T-helper 9 cell (primary cell): ENCODE data around the gene SNRNP70.

Experiments used
- DNase-seq: peaks from one replicate; pipeline ENCODE4 v3.0.0-alpha.2; 2020

The SNRNP70 gene

GRCh38 chr19:49148784-49149651, 63.8 kb downstream of the SNRNP70 start:
- DNase-seq = peak; percentile 73

GRCh38 chr19:49149652-49150105, 64.4 kb downstream of the SNRNP70 start:
- DNase-seq = no peak

GRCh38 chr19:49150106-49150943, 65.1 kb downstream of the SNRNP70 start:
- DNase-seq = peak; percentile 30

- DNase-seq = no peak
Observed at GRCh38 chr19:49150944-49151243, 65.6 kb downstream of the SNRNP70 start.

- peak; percentile 38 for DNase-seq
Observed at GRCh38 chr19:49151267-49152118, 66.2 kb downstream of the SNRNP70 start.

GRCh38 chr19:49152119-49152550, 66.9 kb downstream of the SNRNP70 start:
- no peak for DNase-seq

- DNase-seq = no peak
Observed at GRCh38 chr19:49153167-49153809, 68.0 kb downstream of the SNRNP70 start.

GRCh38 chr19:49154279-49154678, 69.0 kb downstream of the SNRNP70 start:
- DNase-seq = no peak

GRCh38 chr19:49155005-49155819, 70.0 kb downstream of the SNRNP70 start, which contains the start of gene HRC:
TSS of gene HRC (minus strand) at chr19:49155396. CDS start at chr19:49155237, 159 bp downstream.
- DNase-seq = no peak

- no peak for DNase-seq
Observed at GRCh38 chr19:49155820-49156346, 70.6 kb downstream of the SNRNP70 start.

- no peak for DNase-seq
Observed at GRCh38 chr19:49157445-49158224, 72.4 kb downstream of the SNRNP70 start, which contains the start of gene TRPM4. TSS of gene TRPM4 (plus strand) at chr19:49157792. CDS start at chr19:49157867, 75 bp downstream.
